PC-3 (cell line): ENCODE results near the gene CCNE1. TPM values are rescaled to one million over a fixed set of nuclear protein-coding genes. Genes with fewer than 3 reads are reported as not detected.

ENCODE experiments used
- ATAC-seq: fragments of 200-7000 bp; cut with Tn5 transposase; 2 replicates; pipeline ENCODE4 v1.9.1; 2020; ENCODE audit warnings: mild to moderate bottlenecking, moderate library complexity
- BruUV-seq: library from RNA; stranded (reverse); fragments of 400-500 nt; replicated peaks from 2 replicates; lab custom pipeline; 2021; lab: Mats Ljungman, UMichigan
- CTCF ChIA-PET: fragments of 300-600 bp; sonication (Branson Sonifier 250); formaldehyde crosslinking; loops from one replicate; lab custom pipeline; 2022; ENCODE audit warnings: antibody characterized with exemption; lab: Charles Lee
- POLR2A ChIA-PET: fragments of 300-600 bp; sonication (Branson Sonifier 250); formaldehyde crosslinking; loops from one replicate; lab custom pipeline; 2022; ENCODE audit warnings: antibody characterized with exemption; ENCODE audit not compliant: unreplicated experiment; lab: Charles Lee
- DNase-seq: peaks from one replicate; pipeline ENCODE4 v3.0.0-alpha.2; 2015
- H2AFZ ChIP-seq: fragments of 300-600 bp; sonication (generic); 2 replicates; pipeline ENCODE4 v1.6.0; 2016; ENCODE audit warnings: antibody characterized with exemption, low read length
- H3F3A ChIP-seq: fragments of 300-600 bp; sonication (generic); one replicate; pipeline ENCODE4 v1.6.0; 2017; ENCODE audit warnings: antibody characterized with exemption, low read length, control low read depth, mild to moderate bottlenecking; ENCODE audit not compliant: unreplicated experiment
- H3K27ac ChIP-seq: fragments of 300-600 bp; sonication (generic); 2 replicates; pipeline ENCODE4 v1.5.1; 2016; ENCODE audit warnings: mild to moderate bottlenecking, low read length
- H3K27me3 ChIP-seq: fragments of 300-600 bp; sonication (generic); 2 replicates; pipeline ENCODE4 v1.6.1; 2016; ENCODE audit warnings: low read length, mixed read lengths
- H3K36me3 ChIP-seq: fragments of 300-600 bp; sonication (generic); 2 replicates; pipeline ENCODE4 v1.6.1; 2016; ENCODE audit warnings: low read depth, mixed run types, low read length, mixed read lengths
- H3K4me1 ChIP-seq: fragments of 300-600 bp; sonication (generic); 2 replicates; pipeline ENCODE4 v1.5.1; 2016; ENCODE audit warnings: low read length; ENCODE audit not compliant: insufficient read depth
- H3K4me2 ChIP-seq: fragments of 300-600 bp; sonication (generic); 2 replicates; pipeline ENCODE4 v1.6.0; 2016; ENCODE audit warnings: low read length
- H3K4me3 ChIP-seq: fragments of 300-600 bp; sonication (generic); 2 replicates; pipeline ENCODE4 v1.5.1; 2016; ENCODE audit warnings: mild to moderate bottlenecking, low read length, mixed read lengths
- H3K79me2 ChIP-seq: fragments of 300-600 bp; sonication (generic); 2 replicates; pipeline ENCODE4 v1.6.1; 2017; ENCODE audit warnings: low read length, mixed read lengths
- H3K9ac ChIP-seq: fragments of 300-600 bp; sonication (generic); 2 replicates; pipeline ENCODE4 v1.6.0; 2016; ENCODE audit warnings: mild to moderate bottlenecking, low read length
- H3K9me2 ChIP-seq: fragments of 300-600 bp; sonication (generic); replicated peaks from 2 replicates; pipeline ENCODE4 v1.6.1; 2016; ENCODE audit warnings: mixed run types, low read length, mixed read lengths
- H3K9me3 ChIP-seq: fragments of 300-600 bp; sonication (generic); 2 replicates; pipeline ENCODE4 v1.6.1; 2016; ENCODE audit warnings: low read length, mixed read lengths
- H4K20me1 ChIP-seq: fragments of 300-600 bp; sonication (generic); 2 replicates; pipeline ENCODE4 v1.6.1; 2016; ENCODE audit warnings: low read length, mixed read lengths
- CTCF ChIP-seq: fragments of 300-600 bp; sonication (generic); conservative IDR thresholded peaks from 2 replicates; pipeline ENCODE4 v1.5.1; 2017; ENCODE audit warnings: antibody characterized with exemption, low read depth, mild to moderate bottlenecking, low read length
- EZH2 ChIP-seq: fragments of 300-600 bp; sonication (generic); IDR thresholded peaks from one replicate; pipeline ENCODE4 v1.6.1; 2017; ENCODE audit warnings: antibody characterized with exemption, mild to moderate bottlenecking, low read length; ENCODE audit not compliant: unreplicated experiment
- EZH2phosphoT487 ChIP-seq: fragments of 300-600 bp; sonication (generic); IDR thresholded peaks from 2 replicates; pipeline ENCODE4 v1.6.1; 2018; ENCODE audit warnings: mild to moderate bottlenecking, antibody characterized with exemption, low read length, borderline replicate concordance
- intact Hi-C: fragments of 100-400 bp; cut with micrococcal nuclease; formaldehyde crosslinking; loops from 2 replicates; pipeline ENCODE4 v1.9.0; 2023
- total RNA-seq: library from RNA; depleted of rRNA; stranded (reverse); fragments of >200 nt; gene quantifications from 2 replicates; pipeline ENCODE4 v1.2.3, GENCODE V29; 2014

The CCNE1 gene
- total RNA-seq, 1 experiment from 2014 or later = 10.9 TPM

GRCh38 chr19:29871143-29871542 lies 59.4 kb downstream of the CCNE1 start:
- Histone ChIP-seq H3K9me2 (no peaks in the 10 kb centered on the region), H2AFZ (no peak overlapping the region), H3K4me2 (no peak overlapping the region), H3K4me1 (peaks cover 3% of the 10 kb centered on the region; the same call in 1 of the 2 replicates), H3K36me3 (no peaks in the 10 kb centered on the region), H3K79me2 (no peaks in the 10 kb centered on the region), H3K4me3 (no peak overlapping the region), H3K9me3 (no peaks in the 10 kb centered on the region), H3K27me3 (peaks cover under 1% of the 10 kb centered on the region; the same call in 1 of the 2 replicates), H3K27ac (no peak overlapping the region), H3K9ac (no peak overlapping the region), H4K20me1 (no peaks in the 10 kb centered on the region), H3F3A (no peaks in the 10 kb centered on the region)
- TF ChIP-seq EZH2 (no peak), CTCF (no peak), EZH2phosphoT487 (no peak)
- BruUV-seq = no TSS peak
- DNase-seq (no peak), ATAC-seq (no peak)
- ChIA-PET POLR2A (no interaction called here), CTCF (no interaction called here)
- intact Hi-C loops = loop anchor here (5.0 kb wide), 1 partner anchor 109 kb away; no protein-coding TSS in a partner anchor

GRCh38 chr19:29872224-29872731 lies 60.5 kb downstream of the CCNE1 start:
- intact Hi-C loops = loop anchor here (2.0 to 5.0 kb wide), 2 partner anchors 110 to 141 kb away; no protein-coding TSS in a partner anchor
- Histone ChIP-seq H3K4me1 (peaks cover 3% of the 10 kb centered on the region; the same call in 1 of the 2 replicates), H3K9ac (no peak overlapping the region), H3F3A (no peaks in the 10 kb centered on the region), H3K27me3 (no peaks in the 10 kb centered on the region), H3K4me2 (no peak overlapping the region), H3K4me3 (no peak overlapping the region), H4K20me1 (no peaks in the 10 kb centered on the region), H3K79me2 (no peaks in the 10 kb centered on the region), H3K27ac (no peak overlapping the region), H3K36me3 (no peaks in the 10 kb centered on the region), H3K9me3 (no peaks in the 10 kb centered on the region), H2AFZ (no peak overlapping the region), H3K9me2 (no peaks in the 10 kb centered on the region)
- ChIA-PET POLR2A (no interaction called here), CTCF (no interaction called here)
- BruUV-seq = no TSS peak
- ATAC-seq (no peak), DNase-seq (no peak)
- TF ChIP-seq EZH2phosphoT487 = no peak
- TF ChIP-seq EZH2 = no peak
- TF ChIP-seq CTCF = no peak
